Astrocyte (in vitro differentiated cells and primary cell): ENCODE measurements around the gene CYSTM1.

Experiments
- EZH2 ChIP-seq: IDR thresholded peaks from 2 replicates; pipeline ENCODE4 v1.6.1; 2012; ENCODE audit warnings: mild to moderate bottlenecking, low read length, inconsistent platforms; ENCODE audit not compliant: insufficient read depth
- TF ChIP-seq, protein P1 (sequence below): IDR thresholded peaks from 2 replicates; pipeline ENCODE4 v1.5.1; 2011; ENCODE audit warnings: low read depth, mild to moderate bottlenecking, inconsistent platforms, low read length, moderate library complexity; ENCODE audit not compliant: insufficient read depth

DNA sequence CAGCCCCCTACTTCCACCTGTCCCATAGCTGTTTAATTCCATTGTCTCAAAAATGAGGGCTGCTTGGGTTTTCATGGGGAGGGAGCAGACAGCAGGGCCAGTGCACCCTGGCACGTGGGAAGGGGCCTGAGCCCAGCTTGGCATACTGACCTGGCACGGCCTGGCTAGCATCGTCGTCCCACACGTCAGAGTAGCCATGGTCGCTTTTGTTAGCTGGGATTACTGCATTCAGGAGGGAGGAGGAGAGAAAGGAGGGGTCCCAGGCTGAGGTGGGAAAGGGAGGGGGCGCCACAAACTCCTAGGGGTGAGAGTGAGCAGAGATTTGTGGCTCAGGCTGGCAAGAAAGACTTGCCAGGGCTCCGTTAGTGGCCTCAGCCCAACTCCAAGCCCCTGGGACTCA, 21.1 kb upstream of the CYSTM1 start:
- TF ChIP-seq, protein P1, sequence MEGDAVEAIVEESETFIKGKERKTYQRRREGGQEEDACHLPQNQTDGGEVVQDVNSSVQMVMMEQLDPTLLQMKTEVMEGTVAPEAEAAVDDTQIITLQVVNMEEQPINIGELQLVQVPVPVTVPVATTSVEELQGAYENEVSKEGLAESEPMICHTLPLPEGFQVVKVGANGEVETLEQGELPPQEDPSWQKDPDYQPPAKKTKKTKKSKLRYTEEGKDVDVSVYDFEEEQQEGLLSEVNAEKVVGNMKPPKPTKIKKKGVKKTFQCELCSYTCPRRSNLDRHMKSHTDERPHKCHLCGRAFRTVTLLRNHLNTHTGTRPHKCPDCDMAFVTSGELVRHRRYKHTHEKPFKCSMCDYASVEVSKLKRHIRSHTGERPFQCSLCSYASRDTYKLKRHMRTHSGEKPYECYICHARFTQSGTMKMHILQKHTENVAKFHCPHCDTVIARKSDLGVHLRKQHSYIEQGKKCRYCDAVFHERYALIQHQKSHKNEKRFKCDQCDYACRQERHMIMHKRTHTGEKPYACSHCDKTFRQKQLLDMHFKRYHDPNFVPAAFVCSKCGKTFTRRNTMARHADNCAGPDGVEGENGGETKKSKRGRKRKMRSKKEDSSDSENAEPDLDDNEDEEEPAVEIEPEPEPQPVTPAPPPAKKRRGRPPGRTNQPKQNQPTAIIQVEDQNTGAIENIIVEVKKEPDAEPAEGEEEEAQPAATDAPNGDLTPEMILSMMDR = no peak
- no peak for TF ChIP-seq EZH2
